Myocyte (in vitro differentiated cells): Measurements from ENCODE around the gene MGLL. TPM values are rescaled to one million over a fixed set of nuclear protein-coding genes. Genes with fewer than 3 reads are reported as not detected.

Experiments
- DNase-seq: peaks from one replicate; pipeline ENCODE4 v3.0.0-alpha.2; 2012; ENCODE audit warnings: low read depth
- total RNA-seq: library from RNA; depleted of rRNA; stranded (reverse); fragments of >200 nt; gene quantifications from 2 replicates; pipeline ENCODE4 v1.2.3, GENCODE V29; 2014

MGLL gene
- total RNA-seq, 1 donor from 2014 or later, result 102 TPM

DNA sequence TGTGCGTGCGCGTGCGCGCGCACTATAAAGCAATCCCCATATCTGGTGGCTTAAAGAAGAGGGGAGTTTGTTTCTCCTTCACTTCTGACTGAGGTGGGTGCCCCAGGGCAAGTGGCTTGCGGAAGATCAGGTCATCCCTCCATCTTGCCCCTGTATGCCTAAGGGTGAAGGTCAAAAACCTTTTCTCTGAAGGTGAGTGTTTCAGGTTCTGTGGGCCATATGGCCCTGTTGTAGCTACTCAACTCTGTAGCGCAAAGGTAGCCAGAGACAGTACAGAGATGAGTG is 144.1 kb downstream of the MGLL start:
- DNase-seq, result no peak

DNA sequence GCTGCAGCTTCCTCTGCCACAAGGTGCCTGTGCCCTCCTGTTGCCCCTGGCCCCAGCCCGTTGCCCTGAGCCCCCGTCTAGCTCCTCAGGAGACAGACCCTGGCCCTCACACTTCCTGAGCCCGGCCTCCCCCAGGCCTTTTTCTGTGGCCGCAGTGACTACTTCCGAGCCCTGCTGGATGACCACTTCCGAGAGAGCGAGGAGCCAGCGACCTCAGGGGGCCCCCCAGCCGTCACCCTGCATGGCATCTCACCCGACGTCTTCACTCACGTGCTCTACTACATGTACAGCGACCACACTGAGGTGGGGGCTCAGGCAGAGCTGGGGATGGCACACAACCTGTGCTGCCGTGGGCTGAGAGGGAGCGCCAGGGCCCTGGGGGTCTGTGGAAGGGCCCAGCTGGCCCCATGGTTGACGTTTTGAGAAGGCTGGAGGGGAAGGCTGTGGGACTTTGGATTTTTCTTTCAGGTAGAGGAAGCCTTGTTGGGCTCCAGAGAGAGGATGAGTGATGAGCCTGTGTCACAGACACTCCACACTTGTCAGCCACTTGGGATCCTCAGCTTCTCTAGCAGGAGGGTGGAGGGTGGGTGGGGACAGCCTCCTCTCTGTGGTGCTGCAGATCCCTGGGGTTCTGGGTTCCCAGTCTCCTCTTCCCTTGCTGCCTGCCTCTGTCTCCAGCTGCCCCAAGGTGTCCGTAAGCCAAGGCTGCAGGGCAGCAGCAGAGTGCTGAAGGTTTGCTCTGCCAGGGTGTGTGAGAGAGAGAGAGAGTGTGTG is 144.6 kb downstream of the MGLL start:
- no peak for DNase-seq

- DNase-seq, result no peak
Observed at GRCh38 chr3:127676921-127677351, 145.4 kb downstream of the MGLL start.

- DNase-seq, result no peak
Observed at GRCh38 chr3:127676456-127676855, 145.9 kb downstream of the MGLL start.

- DNase-seq, result no peak
Observed at GRCh38 chr3:127675651-127676391, 146.5 kb downstream of the MGLL start.

DNA sequence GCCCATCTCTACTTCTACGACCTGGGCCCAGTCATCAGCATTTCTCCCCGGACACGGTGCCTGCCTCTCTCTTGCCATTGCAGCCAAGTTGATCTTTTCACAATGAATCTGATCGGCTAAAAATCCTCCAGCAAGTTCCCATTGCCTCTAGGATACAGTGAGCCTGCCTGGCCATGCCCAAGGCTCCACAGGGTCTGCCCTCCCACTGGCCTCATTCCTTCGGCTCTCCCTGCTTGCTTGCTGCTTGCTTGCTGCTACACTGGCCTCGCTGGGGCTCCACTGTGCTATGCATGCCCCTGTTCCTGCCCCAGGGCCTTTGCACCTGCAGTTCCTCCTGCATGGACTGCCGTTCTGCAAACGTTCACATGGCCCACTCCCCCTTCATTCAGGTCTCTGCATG is 147.5 kb downstream of the MGLL start:
- DNase-seq, result no peak

DNA sequence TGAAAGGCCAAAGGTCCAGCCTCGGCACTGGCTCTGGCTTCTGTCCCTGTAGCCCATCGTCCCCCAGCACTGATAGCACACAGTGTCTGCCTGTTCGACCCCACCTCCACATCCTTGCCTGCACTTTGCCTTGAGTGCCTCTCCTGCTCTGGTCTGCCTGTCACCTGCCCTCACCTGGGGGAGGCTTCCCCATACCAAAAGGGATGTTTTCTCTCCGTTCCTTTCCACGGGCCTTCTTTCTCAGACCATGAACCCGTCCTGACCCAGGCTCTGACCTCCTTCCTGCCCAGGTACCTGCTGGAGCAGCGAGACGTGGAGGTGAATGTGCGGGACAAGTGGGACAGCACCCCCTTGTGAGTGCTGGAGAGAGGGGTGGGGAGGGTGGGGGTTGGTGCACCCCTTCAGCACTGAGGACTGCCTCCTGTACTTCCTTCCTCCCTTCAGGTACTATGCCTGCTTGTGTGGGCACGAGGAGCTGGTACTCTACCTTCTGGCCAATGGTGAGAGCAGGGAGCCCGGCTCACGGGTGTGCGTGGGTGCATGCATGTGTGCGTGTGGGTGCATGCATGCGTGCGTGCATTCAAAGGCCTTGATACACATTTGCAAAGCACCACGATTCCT is 148.1 kb downstream of the MGLL start:
- no peak for DNase-seq

- no peak for DNase-seq
Observed at GRCh38 chr3:127673191-127674100, 148.9 kb downstream of the MGLL start.

DNA sequence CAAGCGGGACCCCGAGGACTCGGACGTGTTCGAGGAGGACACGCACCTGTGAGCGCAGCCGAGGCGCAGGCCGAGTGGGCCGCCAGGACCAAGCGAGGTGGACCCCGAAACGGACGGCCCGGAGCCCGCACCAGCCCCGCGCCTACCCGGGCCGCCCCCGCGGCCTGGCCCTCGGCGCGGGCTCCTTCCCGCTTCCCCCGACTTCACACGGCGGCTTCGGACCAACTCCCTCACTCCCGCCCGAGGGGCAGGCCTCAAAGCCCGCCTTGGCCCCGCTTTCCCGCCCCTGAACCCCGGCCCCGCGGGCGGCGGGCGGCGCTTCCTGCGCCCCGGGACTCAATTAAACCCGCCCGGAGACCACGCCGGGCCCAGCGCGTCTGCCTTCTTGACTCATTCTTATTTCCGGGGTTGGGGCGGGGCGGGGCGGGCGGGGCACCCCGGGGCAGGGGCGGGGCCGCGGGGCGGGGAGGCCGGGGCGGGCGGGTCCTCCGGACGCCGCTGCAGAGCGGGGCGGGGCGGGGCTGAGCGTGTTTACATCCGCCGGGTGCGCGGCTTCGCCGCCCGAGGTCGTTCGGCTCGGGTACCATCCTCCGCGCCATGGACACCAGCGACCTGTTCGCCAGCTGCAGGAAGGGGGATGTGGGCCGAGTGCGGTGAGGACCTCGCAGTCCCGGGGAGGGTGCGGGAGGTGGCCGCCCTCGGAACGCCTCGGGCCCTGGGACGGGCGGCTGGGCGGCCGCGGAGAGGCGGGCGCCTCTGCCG is 149.7 kb downstream of the MGLL start, which contains the start of gene ABTB1:
ABTB1 (plus strand) TSS at position 524 of the 762 bp plus-strand sequence; CDS start at position 598, 74 bp downstream.
- peak; percentile 79 for DNase-seq

- no peak for DNase-seq
Observed at GRCh38 chr3:127671523-127672428, 150.5 kb downstream of the MGLL start.

- no peak for DNase-seq
Observed at GRCh38 chr3:127670761-127671522, 151.4 kb downstream of the MGLL start.

- DNase-seq, result no peak
Observed at GRCh38 chr3:127670229-127670559, 152.1 kb downstream of the MGLL start.

GRCh38 chr3:127669541-127670228 is 152.6 kb downstream of the MGLL start:
- no peak for DNase-seq

- DNase-seq, result no peak
Observed at GRCh38 chr3:127668906-127669305, 153.4 kb downstream of the MGLL start.

DNA sequence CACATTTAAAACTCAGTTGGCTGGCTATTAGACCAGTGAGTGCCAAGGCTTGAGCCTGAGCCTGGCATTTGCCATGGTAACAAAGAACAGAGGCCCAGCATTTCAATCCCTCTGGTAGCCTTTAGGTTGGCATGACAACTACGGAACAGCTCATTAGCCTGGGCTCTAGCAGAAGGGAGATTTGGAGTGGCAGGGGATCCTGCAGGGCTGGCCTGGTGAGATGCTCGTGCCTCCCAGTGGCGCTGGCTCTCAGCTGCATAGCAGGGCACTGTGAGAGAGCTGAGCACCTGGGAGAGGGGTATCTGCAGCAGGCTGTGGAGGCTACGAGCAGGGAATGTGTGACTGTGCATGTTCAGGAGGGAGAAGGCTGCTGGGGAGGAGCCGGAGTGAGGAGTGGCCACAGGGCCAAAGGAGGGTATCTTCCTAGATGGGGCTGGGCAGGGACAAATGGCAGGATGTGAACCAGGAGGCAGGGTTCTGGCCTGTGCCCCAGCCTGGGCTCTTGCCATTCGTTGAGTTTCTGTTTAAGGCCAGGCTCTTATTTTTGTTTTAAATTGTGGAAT is 155.1 kb downstream of the MGLL start:
- DNase-seq, result no peak

DNA sequence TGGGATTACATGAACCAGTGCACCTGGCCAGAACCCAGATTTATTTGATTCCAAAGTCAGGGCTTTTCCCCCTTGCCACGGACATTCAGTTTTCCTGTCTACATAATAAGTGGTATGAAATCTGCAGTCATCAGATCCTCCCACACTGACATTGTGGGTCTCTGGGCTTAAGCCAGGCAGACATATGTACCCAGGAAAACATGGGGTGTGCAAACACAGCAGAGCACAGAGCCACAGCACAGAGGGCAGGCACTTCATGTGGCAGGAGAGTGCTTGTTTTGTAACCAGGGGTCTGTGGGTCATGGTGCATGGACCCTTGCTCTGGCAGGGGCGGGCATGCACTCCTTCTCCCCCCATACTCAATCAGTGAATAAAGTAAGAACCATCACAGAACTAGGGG is 155.6 kb downstream of the MGLL start:
- DNase-seq, result no peak

GRCh38 chr3:127665586-127665985 is 156.7 kb downstream of the MGLL start:
- DNase-seq, result no peak

DNA sequence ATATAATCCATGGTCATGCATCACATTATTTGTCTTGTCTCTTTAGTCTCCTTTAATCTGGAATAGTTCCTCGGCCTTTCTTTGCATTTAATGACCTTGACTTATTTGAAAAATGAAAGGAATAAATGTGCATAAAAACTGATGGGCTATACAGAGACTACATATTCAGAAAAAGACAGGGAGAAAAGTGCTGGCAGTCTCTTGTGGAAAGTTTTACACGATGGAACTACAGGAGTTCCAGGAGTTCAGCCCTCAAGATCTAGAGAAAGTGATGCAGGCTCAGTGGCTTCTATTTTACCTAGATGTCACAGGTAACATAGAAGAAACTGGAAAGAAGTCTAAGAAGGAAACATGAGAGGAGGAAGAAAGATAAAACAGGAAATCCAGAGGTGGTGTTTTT is 157.2 kb downstream of the MGLL start:
- DNase-seq, result no peak
